HG03460 (cell line): Measurements from ENCODE around the gene CLEC2D.
"Not testable (repeated sequence)": the region's sequence is repeated elsewhere in the genome, so short reads cannot be mapped to it uniquely, and the experiment has no call there.

Experiments
- ATAC-seq: cut with Tn5 transposase; IDR thresholded peaks from one replicate; pipeline ENCODE4 v1.9.1; 2021; ENCODE audit not compliant: unreplicated experiment

CLEC2D gene

GRCh38 chr12:9699269-9699897, 29.9 kb downstream of the CLEC2D start:
- no peak for ATAC-seq

GRCh38 chr12:9699898-9700605, 30.5 kb downstream of the CLEC2D start:
- ATAC-seq: no peak

GRCh38 chr12:9700606-9700956, 31.1 kb downstream of the CLEC2D start:
- no peak for ATAC-seq

GRCh38 chr12:9701380-9702154, 32.1 kb downstream of the CLEC2D start:
- no peak for ATAC-seq

- no peak for ATAC-seq
These were observed 32.7 kb downstream of the CLEC2D start for GRCh38 chr12:9702255-9702654.

- ATAC-seq: not testable (repeated sequence)
These were observed 35.0 kb downstream of the CLEC2D start for GRCh38 chr12:9704561-9704960.

- ATAC-seq: no peak
These were observed 36.7 kb downstream of the CLEC2D start for GRCh38 chr12:9706086-9706685.

GRCh38 chr12:9707356-9707755, 37.8 kb downstream of the CLEC2D start:
- no peak for ATAC-seq

- ATAC-seq: no peak
These were observed 38.6 kb downstream of the CLEC2D start for GRCh38 chr12:9707864-9708808.

GRCh38 chr12:9708853-9709252, 39.3 kb downstream of the CLEC2D start:
- ATAC-seq: no peak

- ATAC-seq: no peak
These were observed 41.3 kb downstream of the CLEC2D start for GRCh38 chr12:9710584-9711375.

GRCh38 chr12:9711664-9712063, 42.2 kb downstream of the CLEC2D start:
- no peak for ATAC-seq

GRCh38 chr12:9713032-9713558, 43.6 kb downstream of the CLEC2D start:
- peak; percentile 71 for ATAC-seq

- no peak for ATAC-seq
These were observed 47.8 kb downstream of the CLEC2D start for GRCh38 chr12:9717070-9717925.

GRCh38 chr12:9718968-9719367, 49.5 kb downstream of the CLEC2D start:
- ATAC-seq: no peak

- ATAC-seq: no peak
These were observed 50.3 kb downstream of the CLEC2D start for GRCh38 chr12:9719790-9720189.

- peak; percentile 77 for ATAC-seq
These were observed 52.0 kb downstream of the CLEC2D start for GRCh38 chr12:9721394-9722092.

GRCh38 chr12:9724023-9724422, 54.5 kb downstream of the CLEC2D start:
- no peak for ATAC-seq
